MCF 10A (cell line): ENCODE data around the gene ITGA2B. TPM values are rescaled to one million over a fixed set of nuclear protein-coding genes. Genes with fewer than 3 reads are reported as not detected.

ENCODE experiments used
- BruUV-seq: library from RNA; stranded (reverse); fragments of 400-500 nt; replicated peaks from 2 replicates; lab custom pipeline; 2021; lab: Mats Ljungman, UMichigan
- CTCF ChIA-PET: fragments of 300-600 bp; sonication (Branson Sonifier 250); formaldehyde crosslinking; extraction: SDS; loops from one replicate; lab custom pipeline; 2021; ENCODE audit warnings: antibody characterized with exemption, inconsistent platforms; lab: Yijun Ruan, JAX
- POLR2A ChIA-PET: fragments of 300-600, 350-650 bp; sonication (Branson Sonifier 250); formaldehyde crosslinking; extraction: SDS; loops from one replicate; lab custom pipeline; 2020; ENCODE audit warnings: antibody characterized with exemption, inconsistent platforms; lab: Yijun Ruan, JAX
- DNase-seq: peaks from one replicate; pipeline ENCODE4 v3.0.0-alpha.2; 2018; ENCODE audit not compliant: unreplicated experiment
- H3K27ac Mint-ChIP-seq: one replicate; pipeline ENCODE4 v1.8.0; 2022; ENCODE audit warnings: mild to moderate bottlenecking, low read depth, mixed read lengths; ENCODE audit not compliant: unreplicated experiment
- H3K27me3 Mint-ChIP-seq: one replicate; pipeline ENCODE4 v1.8.0; 2022; ENCODE audit warnings: mixed read lengths; ENCODE audit not compliant: insufficient read depth, unreplicated experiment
- H3K36me3 Mint-ChIP-seq: one replicate; pipeline ENCODE4 v1.8.0; 2022; ENCODE audit warnings: mild to moderate bottlenecking, moderate library complexity, mixed read lengths; ENCODE audit not compliant: insufficient read depth, unreplicated experiment
- H3K4me1 Mint-ChIP-seq: one replicate; pipeline ENCODE4 v1.8.0; 2022; ENCODE audit warnings: mixed read lengths; ENCODE audit not compliant: insufficient read depth, unreplicated experiment
- H3K4me3 Mint-ChIP-seq: one replicate; pipeline ENCODE4 v1.8.0; 2022; ENCODE audit warnings: mild to moderate bottlenecking, moderate library complexity, mixed read lengths; ENCODE audit not compliant: unreplicated experiment
- H3K9me3 Mint-ChIP-seq: one replicate; pipeline ENCODE4 v1.8.0; 2022; ENCODE audit warnings: mixed read lengths; ENCODE audit not compliant: unreplicated experiment
- CTCF ChIP-seq: fragments of 200-600 bp; IDR thresholded peaks from one replicate; pipeline ENCODE4 v1.8.0; 2022; ENCODE audit warnings: antibody characterized with exemption, mild to moderate bottlenecking; ENCODE audit not compliant: unreplicated experiment
- intact Hi-C: fragments of 100-400 bp; cut with micrococcal nuclease; formaldehyde crosslinking; loops from 2 replicates; pipeline ENCODE4 v1.14.1; 2022
- total RNA-seq: library from RNA; stranded (reverse); gene quantifications from 2 replicates; pipeline ENCODE4 v1.2.3, GENCODE V29; 2022

ITGA2B gene
- total RNA-seq, 1 experiment from 2014 or later = 0.12 TPM

- TF ChIP-seq CTCF = no peak
- no peaks in the 10 kb centered on the region for H3K4me1 Mint-ChIP-seq
- H3K9me3 Mint-ChIP-seq = no peaks in the 10 kb centered on the region
- BruUV-seq = no TSS peak
- intact Hi-C loops = no loop called here
- H3K27ac Mint-ChIP-seq = no peak overlapping the region
- H3K36me3 Mint-ChIP-seq = peaks cover 20% of the 10 kb centered on the region
- no peaks in the 10 kb centered on the region for H3K27me3 Mint-ChIP-seq
- POLR2A ChIA-PET = interaction anchor here (0.7 to 1.1 kb wide), 3 partner anchors 132 to 151 kb away, joined by 3 read pairs; no protein-coding TSS in a partner anchor
- no peak overlapping the region for H3K4me3 Mint-ChIP-seq
- DNase-seq = no peak
- CTCF ChIA-PET = interaction anchor here (0.5 to 1.7 kb wide), 6 partner anchors 10 to 1479 kb away, joined by 3 to 8 read pairs (median 4); partner anchors contain the start of gene FAM171A2
These were observed 36.4 kb downstream of the ITGA2B start for GRCh38 chr17:44352828-44353671.

- H3K27ac Mint-ChIP-seq = no peak overlapping the region
- H3K36me3 Mint-ChIP-seq = peaks cover 20% of the 10 kb centered on the region
- no peaks in the 10 kb centered on the region for H3K27me3 Mint-ChIP-seq
- BruUV-seq = TSS peak; percentile 67
- no peak overlapping the region for H3K4me3 Mint-ChIP-seq
- CTCF ChIA-PET = interaction anchor here (0.5 to 1.7 kb wide), 2 partner anchors 10 to 12 kb away, joined by 4 to 8 read pairs; partner anchors contain the start of gene FAM171A2
- no peak for TF ChIP-seq CTCF
- H3K9me3 Mint-ChIP-seq = no peaks in the 10 kb centered on the region
- H3K4me1 Mint-ChIP-seq = no peaks in the 10 kb centered on the region
- no peak for DNase-seq
- POLR2A ChIA-PET = interaction anchor here (0.7 to 0.8 kb wide), 2 partner anchors 131 to 171 kb away, joined by 3 read pairs; no protein-coding TSS in a partner anchor
- intact Hi-C loops = no loop called here
These were observed 37.3 kb downstream of the ITGA2B start for GRCh38 chr17:44351961-44352827.

GRCh38 chr17:44351464-44351863, 38.0 kb downstream of the ITGA2B start:
- H3K9me3 Mint-ChIP-seq = no peaks in the 10 kb centered on the region
- H3K27ac Mint-ChIP-seq = no peak overlapping the region
- no peaks in the 10 kb centered on the region for H3K4me1 Mint-ChIP-seq
- H3K36me3 Mint-ChIP-seq = peaks cover 20% of the 10 kb centered on the region
- intact Hi-C loops = no loop called here
- POLR2A ChIA-PET = interaction anchor here (0.7 kb wide), 1 partner anchor 172 kb away, joined by 3 read pairs; no protein-coding TSS in a partner anchor
- no peak for TF ChIP-seq CTCF
- no peak overlapping the region for H3K4me3 Mint-ChIP-seq
- H3K27me3 Mint-ChIP-seq = no peaks in the 10 kb centered on the region
- DNase-seq = no peak
- CTCF ChIA-PET = interaction anchor here (0.7 to 1.9 kb wide), 7 partner anchors 9 to 206 kb away, joined by 4 to 14 read pairs (median 6); partner anchors contain the start of gene FAM171A2
- no TSS peak for BruUV-seq
